ENCODE data around the gene RHBDD1.

The RHBDD1 gene

GRCh38 chr2:226888971-226889370, 53.1 kb downstream of the RHBDD1 start:
- DNase-seq, result no peak

- no peak for DNase-seq
Observed at GRCh38 chr2:226890286-226890685, 54.4 kb downstream of the RHBDD1 start.

GRCh38 chr2:226891780-226892590, 56.1 kb downstream of the RHBDD1 start:
- DNase-seq, result no peak

- DNase-seq, result no peak
Observed at GRCh38 chr2:226892729-226893128, 56.9 kb downstream of the RHBDD1 start.

GRCh38 chr2:226893216-226893615, 57.4 kb downstream of the RHBDD1 start:
- DNase-seq, result no peak

- no peak for DNase-seq
Observed at GRCh38 chr2:226894752-226895151, 58.9 kb downstream of the RHBDD1 start.

- no peak for DNase-seq
Observed at GRCh38 chr2:226895579-226895978, 59.7 kb downstream of the RHBDD1 start.

GRCh38 chr2:226898121-226898520, 62.3 kb downstream of the RHBDD1 start:
- DNase-seq, result no peak

GRCh38 chr2:226898897-226899296, 63.0 kb downstream of the RHBDD1 start:
- DNase-seq, result no peak

- DNase-seq, result no peak
Observed at GRCh38 chr2:226902041-226902966, 66.5 kb downstream of the RHBDD1 start.

GRCh38 chr2:226903179-226903578, 67.3 kb downstream of the RHBDD1 start:
- DNase-seq, result no peak

- DNase-seq, result no peak
Observed at GRCh38 chr2:226904592-226904991, 68.7 kb downstream of the RHBDD1 start.

GRCh38 chr2:226905718-226906117, 69.9 kb downstream of the RHBDD1 start:
- DNase-seq, result no peak

- DNase-seq, result no peak
Observed at GRCh38 chr2:226906163-226906693, 70.4 kb downstream of the RHBDD1 start.

- DNase-seq, result no peak
Observed at GRCh38 chr2:226909126-226909525, 73.3 kb downstream of the RHBDD1 start.

- no peak for DNase-seq
Observed at GRCh38 chr2:226909836-226910235, 74.0 kb downstream of the RHBDD1 start.

- DNase-seq, result no peak
Observed at GRCh38 chr2:226910384-226910783, 74.5 kb downstream of the RHBDD1 start.

- DNase-seq, result no peak
Observed at GRCh38 chr2:226911932-226912331, 76.1 kb downstream of the RHBDD1 start.

GRCh38 chr2:226913641-226914040, 77.8 kb downstream of the RHBDD1 start:
- no peak for DNase-seq

- no peak for DNase-seq
Observed at GRCh38 chr2:226915846-226916360, 80.0 kb downstream of the RHBDD1 start.

GRCh38 chr2:226916669-226917068, 80.8 kb downstream of the RHBDD1 start:
- no peak for DNase-seq

GRCh38 chr2:226932443-226932842, 96.6 kb downstream of the RHBDD1 start:
- no peak for DNase-seq

- DNase-seq, result no peak
Observed at GRCh38 chr2:226934546-226935201, 98.8 kb downstream of the RHBDD1 start.
